ENCODE measurements around the gene ABCC10.
"Not testable (repeated sequence)": the region's sequence is repeated elsewhere in the genome, so short reads cannot be mapped to it uniquely, and the experiment has no call there.

Gene ABCC10

DNA sequence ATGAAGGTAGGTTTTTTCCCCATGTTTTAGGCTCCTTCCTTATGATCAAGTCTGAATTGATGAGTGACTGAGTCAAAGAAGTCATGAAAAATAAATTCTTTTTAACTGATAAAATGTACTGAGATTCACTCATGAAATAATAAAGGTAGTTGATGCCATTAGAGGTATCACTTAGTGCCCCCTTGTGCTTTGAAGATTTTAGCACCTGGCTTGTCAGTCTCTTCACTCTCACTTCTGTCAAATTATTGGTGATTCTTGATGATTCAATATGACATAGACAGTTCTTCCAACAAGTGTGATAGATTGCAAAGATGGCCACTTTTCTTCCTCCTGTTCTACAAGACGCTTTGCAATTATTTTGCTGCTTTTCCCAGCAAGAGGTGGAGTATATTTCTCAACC is 32.2 kb downstream of the ABCC10 start:
- TF ChIP-seq, protein P1, sequence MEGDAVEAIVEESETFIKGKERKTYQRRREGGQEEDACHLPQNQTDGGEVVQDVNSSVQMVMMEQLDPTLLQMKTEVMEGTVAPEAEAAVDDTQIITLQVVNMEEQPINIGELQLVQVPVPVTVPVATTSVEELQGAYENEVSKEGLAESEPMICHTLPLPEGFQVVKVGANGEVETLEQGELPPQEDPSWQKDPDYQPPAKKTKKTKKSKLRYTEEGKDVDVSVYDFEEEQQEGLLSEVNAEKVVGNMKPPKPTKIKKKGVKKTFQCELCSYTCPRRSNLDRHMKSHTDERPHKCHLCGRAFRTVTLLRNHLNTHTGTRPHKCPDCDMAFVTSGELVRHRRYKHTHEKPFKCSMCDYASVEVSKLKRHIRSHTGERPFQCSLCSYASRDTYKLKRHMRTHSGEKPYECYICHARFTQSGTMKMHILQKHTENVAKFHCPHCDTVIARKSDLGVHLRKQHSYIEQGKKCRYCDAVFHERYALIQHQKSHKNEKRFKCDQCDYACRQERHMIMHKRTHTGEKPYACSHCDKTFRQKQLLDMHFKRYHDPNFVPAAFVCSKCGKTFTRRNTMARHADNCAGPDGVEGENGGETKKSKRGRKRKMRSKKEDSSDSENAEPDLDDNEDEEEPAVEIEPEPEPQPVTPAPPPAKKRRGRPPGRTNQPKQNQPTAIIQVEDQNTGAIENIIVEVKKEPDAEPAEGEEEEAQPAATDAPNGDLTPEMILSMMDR (IDR thresholded peaks at IDR 0.05; ENCODE audit: borderline replicate concordance, control extremely low read depth, extremely low read depth, insufficient read depth, missing control alignments), result no peak
- in situ Hi-C loops (cut with MboI; ENCODE audit: low sequenced_read_pairs, unreplicated experiment), result no loop called here
- DNase-seq (ENCODE audit: low spot score), result no peak

DNA sequence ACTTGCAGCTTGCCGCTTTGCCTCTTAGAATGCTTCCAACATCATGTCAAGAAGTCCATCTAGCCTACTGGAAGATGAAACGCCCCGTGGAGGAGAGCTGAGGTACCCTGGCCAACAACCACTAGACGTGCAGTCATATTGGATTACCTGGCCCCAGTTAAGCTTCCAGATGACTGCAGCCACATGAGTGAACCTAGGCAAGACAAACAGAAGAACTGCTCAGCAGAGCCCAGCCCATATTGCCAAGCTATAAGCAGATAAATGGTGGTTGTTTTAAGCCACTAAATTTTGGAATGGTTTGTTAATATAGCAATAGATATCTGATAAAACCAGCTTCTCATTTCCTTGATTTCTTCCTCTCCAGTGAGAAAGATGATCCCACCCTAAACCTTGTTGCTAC is 32.7 kb downstream of the ABCC10 start:
- TF ChIP-seq, protein P1 (IDR thresholded peaks at IDR 0.05; ENCODE audit: borderline replicate concordance, control extremely low read depth, extremely low read depth, insufficient read depth, missing control alignments), result no peak
- no peak for DNase-seq (ENCODE audit: low spot score)
- in situ Hi-C loops (cut with MboI; ENCODE audit: low sequenced_read_pairs, unreplicated experiment), result no loop called here

DNA sequence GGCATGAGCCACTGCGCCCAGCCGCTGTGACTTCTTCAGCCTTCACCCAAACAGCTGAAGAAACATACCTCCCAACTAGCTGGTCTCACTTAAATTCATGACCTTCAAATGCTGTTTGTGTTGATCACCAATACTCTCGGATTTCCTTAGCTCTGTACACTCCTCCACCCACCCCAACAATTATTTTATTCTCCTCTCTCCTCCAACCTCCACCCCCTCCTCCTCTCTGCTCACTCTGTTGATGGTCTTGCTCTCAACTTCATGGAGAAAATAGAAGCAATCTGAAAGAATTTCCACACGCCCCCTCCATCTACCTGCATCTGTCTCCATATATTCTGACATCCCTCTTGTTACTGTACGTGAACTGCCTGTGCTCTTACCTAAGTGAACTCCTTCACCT is 34.6 kb downstream of the ABCC10 start:
- DNase-seq (ENCODE audit: low spot score), result no peak
- TF ChIP-seq, protein P1 (IDR thresholded peaks at IDR 0.05; ENCODE audit: borderline replicate concordance, control extremely low read depth, extremely low read depth, insufficient read depth, missing control alignments), result no peak
- in situ Hi-C loops (cut with MboI; ENCODE audit: low sequenced_read_pairs, unreplicated experiment), result no loop called here

DNA sequence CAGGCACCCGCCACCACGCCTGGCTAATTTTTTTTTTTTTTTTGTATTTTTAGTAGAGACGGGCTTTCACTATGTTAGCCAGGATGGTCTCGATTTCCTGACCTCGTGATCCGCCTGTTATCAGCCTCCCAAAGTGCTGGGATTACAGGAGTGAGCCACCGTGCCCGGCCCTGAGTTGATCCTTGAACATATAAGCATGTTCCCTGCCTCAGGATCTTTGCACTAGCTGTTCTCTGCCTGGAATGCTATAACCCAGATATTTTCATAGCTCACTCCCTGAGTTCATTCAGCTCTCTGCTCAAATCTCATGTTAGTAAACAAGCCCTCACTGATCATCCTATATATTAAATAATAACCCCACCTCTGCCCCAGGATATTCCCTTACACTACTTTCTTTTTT is 37.0 kb downstream of the ABCC10 start:
- in situ Hi-C loops (cut with MboI; ENCODE audit: low sequenced_read_pairs, unreplicated experiment), result no loop called here
- TF ChIP-seq, protein P1 (IDR thresholded peaks at IDR 0.05; ENCODE audit: borderline replicate concordance, control extremely low read depth, extremely low read depth, insufficient read depth, missing control alignments), result no peak
- DNase-seq (ENCODE audit: low spot score), result no peak

DNA sequence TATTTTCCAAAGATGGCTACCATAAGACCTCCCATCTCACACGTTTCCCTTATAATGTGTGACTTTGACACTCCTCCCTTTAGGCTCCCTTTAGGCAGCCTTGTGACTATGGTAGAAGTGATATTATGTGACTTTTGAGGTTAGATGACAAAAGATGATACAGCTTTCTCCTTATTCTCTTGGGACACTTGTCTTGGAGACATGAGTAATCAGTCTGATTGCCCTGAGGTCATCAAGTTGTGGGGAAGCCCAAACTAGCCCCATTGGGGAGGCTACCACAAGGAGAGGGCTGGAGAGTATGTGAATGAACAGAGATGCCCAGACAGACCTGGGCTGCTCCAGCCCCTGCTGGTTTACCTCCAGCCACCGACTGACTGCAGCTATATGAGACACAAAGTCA is 38.6 kb downstream of the ABCC10 start:
- in situ Hi-C loops (cut with MboI; ENCODE audit: low sequenced_read_pairs, unreplicated experiment), result no loop called here
- no peak for DNase-seq (ENCODE audit: low spot score)
- TF ChIP-seq, protein P1 (IDR thresholded peaks at IDR 0.05; ENCODE audit: borderline replicate concordance, control extremely low read depth, extremely low read depth, insufficient read depth, missing control alignments), result no peak

DNA sequence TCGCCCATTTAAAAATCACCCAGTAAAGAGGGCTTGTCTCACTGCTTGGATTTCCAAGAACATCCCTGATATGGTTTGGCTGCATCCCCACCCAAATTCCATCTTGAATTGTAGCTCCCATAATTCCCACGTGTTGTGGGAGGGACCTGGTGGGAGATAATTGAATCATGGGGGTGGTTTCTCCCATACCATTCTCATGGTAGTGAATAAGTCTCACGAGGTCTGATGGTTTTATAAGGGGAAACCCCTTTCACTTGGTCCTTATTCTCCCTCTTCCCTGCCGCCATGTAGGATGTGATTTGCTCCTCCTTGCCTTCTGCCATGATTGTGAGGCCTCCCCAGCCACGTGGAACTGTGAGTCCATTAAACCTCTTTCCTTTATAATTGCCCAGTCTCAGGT is 39.9 kb downstream of the ABCC10 start:
- in situ Hi-C loops (cut with MboI; ENCODE audit: low sequenced_read_pairs, unreplicated experiment); DNase-seq (ENCODE audit: low spot score): not testable (repeated sequence)

DNA sequence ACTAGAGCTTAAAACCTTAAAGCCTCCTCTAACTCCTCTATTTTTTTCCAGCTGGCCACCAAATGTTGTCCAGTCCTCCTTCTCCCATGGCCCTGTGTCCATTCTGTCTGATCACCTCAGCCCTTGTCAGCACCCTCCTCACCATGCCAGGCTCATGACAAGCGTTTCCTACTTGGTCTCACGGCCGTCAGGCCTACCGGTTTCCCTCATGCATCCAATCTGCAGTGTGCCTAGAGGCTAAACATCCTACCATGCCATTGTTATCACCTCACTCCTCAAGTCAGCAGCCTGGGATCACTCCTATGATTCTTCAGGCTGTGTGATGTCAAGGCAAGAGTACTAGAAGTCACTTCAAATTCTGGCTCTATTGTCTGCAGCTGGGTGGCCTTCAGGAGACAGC is 40.4 kb downstream of the ABCC10 start:
- in situ Hi-C loops (cut with MboI; ENCODE audit: low sequenced_read_pairs, unreplicated experiment), result no loop called here
- DNase-seq (ENCODE audit: low spot score), result no peak
- TF ChIP-seq, protein P1 (IDR thresholded peaks at IDR 0.05; ENCODE audit: borderline replicate concordance, control extremely low read depth, extremely low read depth, insufficient read depth, missing control alignments), result no peak
